Right lobe of liver (tissue), 4 donors: ENCODE data around the gene RASGRP3.

Source experiments
- POLR2A ChIP-seq: fragments of 450-650 bp; IDR thresholded peaks from one replicate; pipeline ENCODE4 v1.6.1; 2017; ENCODE audit warnings: antibody characterized with exemption, mild to moderate bottlenecking
- TF ChIP-seq, protein P1 (sequence below), 4 donors: fragments of 200-600 bp in 3 of 4; fragments of 450-650 bp in 1 of 4; IDR thresholded peaks; one replicate each; pipeline versions ENCODE4 v1.5.1 to v1.8.0; 2016 to 2022; ENCODE audit warnings: antibody characterized with exemption in 4 of 4, mild to moderate bottlenecking in 2 of 4
- donor health status: DM: no; HTN: no; CAD: no.
- donor health status: DM: no; HTN: no; CAD: no.
- donor health status: DM: no; HTN: yes; CAD: no.

DNA sequence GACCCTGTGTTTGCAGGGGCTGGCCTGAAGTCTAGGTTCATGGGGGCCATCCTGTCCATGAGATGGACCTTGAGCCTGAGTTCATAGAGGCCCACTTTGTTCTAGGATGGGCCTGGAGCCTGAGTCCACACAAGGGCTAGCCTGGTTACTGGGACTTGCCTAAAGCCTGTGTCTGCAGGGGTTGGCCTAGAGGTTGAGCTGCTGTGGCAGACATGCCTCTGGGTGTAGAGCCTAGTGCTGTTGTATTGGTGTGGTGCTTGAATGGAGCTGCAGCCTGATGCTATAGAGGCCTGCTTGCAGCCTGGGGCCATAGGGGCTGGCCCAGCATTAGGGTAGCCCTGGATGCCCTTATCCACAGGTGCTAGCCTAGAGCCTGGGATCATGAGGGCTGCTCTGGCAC is 23.9 kb upstream of the RASGRP3 start:
- TF ChIP-seq, protein P1, sequence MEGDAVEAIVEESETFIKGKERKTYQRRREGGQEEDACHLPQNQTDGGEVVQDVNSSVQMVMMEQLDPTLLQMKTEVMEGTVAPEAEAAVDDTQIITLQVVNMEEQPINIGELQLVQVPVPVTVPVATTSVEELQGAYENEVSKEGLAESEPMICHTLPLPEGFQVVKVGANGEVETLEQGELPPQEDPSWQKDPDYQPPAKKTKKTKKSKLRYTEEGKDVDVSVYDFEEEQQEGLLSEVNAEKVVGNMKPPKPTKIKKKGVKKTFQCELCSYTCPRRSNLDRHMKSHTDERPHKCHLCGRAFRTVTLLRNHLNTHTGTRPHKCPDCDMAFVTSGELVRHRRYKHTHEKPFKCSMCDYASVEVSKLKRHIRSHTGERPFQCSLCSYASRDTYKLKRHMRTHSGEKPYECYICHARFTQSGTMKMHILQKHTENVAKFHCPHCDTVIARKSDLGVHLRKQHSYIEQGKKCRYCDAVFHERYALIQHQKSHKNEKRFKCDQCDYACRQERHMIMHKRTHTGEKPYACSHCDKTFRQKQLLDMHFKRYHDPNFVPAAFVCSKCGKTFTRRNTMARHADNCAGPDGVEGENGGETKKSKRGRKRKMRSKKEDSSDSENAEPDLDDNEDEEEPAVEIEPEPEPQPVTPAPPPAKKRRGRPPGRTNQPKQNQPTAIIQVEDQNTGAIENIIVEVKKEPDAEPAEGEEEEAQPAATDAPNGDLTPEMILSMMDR (IDR thresholded peaks at IDR 0.05): no peak
- TF ChIP-seq POLR2A: no peak
